Peyer's patch (tissue), 4 donors: Measurements from ENCODE around the gene HPX. TPM values are rescaled to one million over a fixed set of nuclear protein-coding genes. Genes with fewer than 3 reads are reported as not detected.

Experiments
- DNase-seq, 3 donors: peaks; one replicate each; pipeline ENCODE4 v3.0.0-alpha.2; 2017 to 2019
- H3K27ac ChIP-seq, 4 donors: fragments of 200-600 bp; sonication (generic); one replicate each; pipeline ENCODE4 v1.5.1; 2016 to 2019
- H3K27me3 ChIP-seq, 2 donors: fragments of 200-600 bp; sonication (generic); one replicate each; pipeline ENCODE4 v1.5.1; 2019
- H3K36me3 ChIP-seq, 3 donors: fragments of 200-600 bp; sonication (generic); one replicate each; pipeline ENCODE4 v1.5.1; 2016 to 2019
- H3K4me1 ChIP-seq, 4 donors: fragments of 200-600 bp; sonication (generic); one replicate each; pipeline ENCODE4 v1.5.1; 2016 to 2019
- H3K4me3 ChIP-seq, 4 donors: fragments of 200-600 bp; sonication (generic); 1 replicate in 3 of 4; 2 replicates in 1 of 4; pipeline ENCODE4 v1.5.1; 2016 to 2019; ENCODE audit warnings: mild to moderate bottlenecking in 1 of 4
- H3K9me3 ChIP-seq, 4 donors: fragments of 200-600 bp; sonication (generic); one replicate each; pipeline ENCODE4 v1.5.1; 2016 to 2019; ENCODE audit warnings: mild to moderate bottlenecking in 1 of 4
- CTCF ChIP-seq, 6 experiments: fragments of 450-650 bp in 4 of 6; fragments of 200-600 bp in 2 of 6; sonication (generic) in 1 of 6; IDR thresholded peaks; one replicate each; pipeline ENCODE4 v1.5.1; 2017 to 2019; ENCODE audit warnings: antibody characterized with exemption in 6 of 6, mild to moderate bottlenecking in 3 of 6, moderate library complexity in 1 of 6
- POLR2A ChIP-seq, 2 donors: fragments of 450-650 bp; IDR thresholded peaks; one replicate each; pipeline ENCODE4 v1.5.1; 2017; ENCODE audit warnings: antibody characterized with exemption in 2 of 2, mild to moderate bottlenecking in 2 of 2, moderate library complexity in 2 of 2
- total RNA-seq, 4 donors: library from RNA; depleted of rRNA; stranded (reverse); fragments of >200 nt; gene quantifications; one replicate each; pipeline ENCODE4 v1.1.0, GENCODE V29; 2016

The HPX gene
- total RNA-seq, 4 donors from 2014 or later: 2.2 to 10.1 (median 5.3) TPM; not detected in 1

GRCh38 chr11:6474413-6474792, 33.6 kb upstream of the HPX start:
- H3K9me3 ChIP-seq: no peaks in the 10 kb centered on the region
- H3K27me3 ChIP-seq: no peaks in the 10 kb centered on the region
- TF ChIP-seq POLR2A (IDR thresholded peaks at IDR 0.05) (no peak), CTCF (IDR thresholded peaks at IDR 0.05) (no peak)
- H3K4me3 ChIP-seq: peak overlapping the region; percentile 74 to 95 (median 84)
- no peak for DNase-seq
- H3K27ac ChIP-seq: peak overlapping the region; percentile 81 to 99 (median 94)
- H3K36me3 ChIP-seq: peaks cover 0 to 31% (median 0%) of the 10 kb centered on the region in 3 donors
- peaks cover 0 to 43% (median 9%) of the 10 kb centered on the region in 4 donors for H3K4me1 ChIP-seq

- H3K4me1 ChIP-seq: peaks cover 0 to 49% (median 9%) of the 10 kb centered on the region in 4 donors
- no peaks in the 10 kb centered on the region for H3K9me3 ChIP-seq
- H3K36me3 ChIP-seq: peaks cover 0 to 24% (median 0%) of the 10 kb centered on the region in 3 donors
- H3K4me3 ChIP-seq: peak within 1 kb of the TSS; percentile 74 to 95 (median 84)
- peak within 1 kb of the TSS; percentile 81 to 99 (median 94) for H3K27ac ChIP-seq
- peak; percentile 91 to 98 (median 97) for DNase-seq
- TF ChIP-seq CTCF (IDR thresholded peaks at IDR 0.05) (peak in 3 of 6 experiments; percentile 18 to 30 (median 21)), POLR2A (IDR thresholded peaks at IDR 0.05) (peak; percentile 78 to 89)
- no peaks in the 10 kb centered on the region for H3K27me3 ChIP-seq
Observed at GRCh38 chr11:6473451-6474412, 32.9 kb upstream of the HPX start, which contains the start of gene TRIM3. TRIM3 (minus strand) TSS chr11:6473941; CDS start chr11:6465695, 8,246 bp downstream.

- Histone ChIP-seq H3K4me1 (peaks cover 0 to 53% (median 9%) of the 10 kb centered on the region in 4 donors), H3K27ac (peak overlapping the region; percentile 81 to 99 (median 94)), H3K4me3 (peak overlapping the region; percentile 74 to 95 (median 84))
Observed at GRCh38 chr11:6472934-6473333, 32.1 kb upstream of the HPX start.

GRCh38 chr11:6469599-6469998, 28.8 kb upstream of the HPX start:
- DNase-seq: peak in 1 of 3 donors; percentile 60
- H3K27ac ChIP-seq: peak overlapping the region in 3 of 4 donors; percentile 50 to 88 (median 83)
- TF ChIP-seq POLR2A (IDR thresholded peaks at IDR 0.05) (no peak), CTCF (IDR thresholded peaks at IDR 0.05) (no peak)
- peak overlapping the region in 2 of 4 donors; percentile 3 to 20 for H3K4me3 ChIP-seq
- H3K27me3 ChIP-seq: no peaks in the 10 kb centered on the region
- H3K4me1 ChIP-seq: peaks cover 0 to 47% (median 7%) of the 10 kb centered on the region in 4 donors
- no peaks in the 10 kb centered on the region for H3K9me3 ChIP-seq
- peaks cover 0 to 12% (median 0%) of the 10 kb centered on the region in 3 donors for H3K36me3 ChIP-seq

More at GRCh38 chr11:6472934-6473333, 32.1 kb upstream of the HPX start:
- DNase-seq: no peak
- H3K36me3 ChIP-seq: peaks cover 0 to 16% (median 0%) of the 10 kb centered on the region in 3 donors
- no peak for TF ChIP-seq CTCF (IDR thresholded peaks at IDR 0.05)
- H3K27me3 ChIP-seq: no peaks in the 10 kb centered on the region
- no peaks in the 10 kb centered on the region for H3K9me3 ChIP-seq

- peaks cover 0 to 43% (median 7%) of the 10 kb centered on the region in 4 donors for H3K4me1 ChIP-seq
- H3K4me3 ChIP-seq: peak overlapping the region in 2 of 4 donors; percentile 3 to 20
- peaks cover 0 to 18% (median 0%) of the 10 kb centered on the region in 3 donors for H3K36me3 ChIP-seq
- peak in 1 of 2 donors; percentile 48 for TF ChIP-seq POLR2A (IDR thresholded peaks at IDR 0.05)
- no peak for TF ChIP-seq CTCF (IDR thresholded peaks at IDR 0.05)
- H3K27ac ChIP-seq: peak overlapping the region in 3 of 4 donors; percentile 50 to 88 (median 83)
- H3K27me3 ChIP-seq: no peaks in the 10 kb centered on the region
- H3K9me3 ChIP-seq: no peaks in the 10 kb centered on the region
- peak; percentile 44 to 89 (median 85) for DNase-seq
Observed at GRCh38 chr11:6468712-6469495, 28.1 kb upstream of the HPX start.
